ENCODE measurements around the gene EPHA3.

EPHA3 gene

DNA sequence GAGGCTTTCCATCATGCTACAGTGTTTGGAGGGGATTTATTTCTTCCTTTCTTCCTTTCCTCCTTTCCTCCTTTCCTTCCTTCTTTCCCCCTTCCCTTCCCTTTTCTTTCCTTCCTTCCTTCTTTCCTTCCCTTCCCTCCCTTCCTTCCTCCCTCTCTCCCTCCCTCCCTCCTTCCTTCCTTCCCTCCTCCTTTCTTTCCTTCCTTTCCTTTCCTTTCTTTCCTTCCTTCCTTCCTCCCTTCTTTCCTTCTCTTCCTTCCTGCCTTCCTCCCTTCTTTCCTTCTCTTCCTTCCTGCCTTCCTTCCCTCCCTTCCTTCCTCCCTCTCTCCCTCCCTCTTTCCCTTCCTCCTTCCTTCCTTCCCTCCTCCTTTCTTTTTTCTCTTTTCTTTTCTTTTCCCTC lies 127.2 kb downstream of the EPHA3 start:
- no peak for DNase-seq

GRCh38 chr3:89238846-89239245 lies 131.4 kb downstream of the EPHA3 start:
- no peak for DNase-seq

DNA sequence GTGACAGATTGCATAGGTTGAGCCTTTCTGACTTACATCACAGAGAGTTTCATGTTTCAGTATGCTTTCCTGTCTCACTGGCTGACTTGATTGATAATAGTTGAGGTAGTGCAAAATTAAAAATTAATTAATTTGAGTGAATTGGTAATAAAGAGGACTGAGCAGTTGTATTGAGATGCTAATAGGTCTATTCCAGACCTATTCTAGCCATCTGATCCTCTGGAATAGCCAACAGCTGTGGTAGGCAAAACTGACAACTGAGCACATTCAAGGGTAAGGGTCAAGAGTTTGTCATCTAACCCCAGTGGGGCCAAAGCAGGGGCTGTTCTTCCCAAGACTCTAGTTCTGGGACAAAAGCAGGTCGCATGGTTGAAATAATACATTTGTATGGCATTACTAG lies 132.4 kb downstream of the EPHA3 start:
- DNase-seq = no peak

DNA sequence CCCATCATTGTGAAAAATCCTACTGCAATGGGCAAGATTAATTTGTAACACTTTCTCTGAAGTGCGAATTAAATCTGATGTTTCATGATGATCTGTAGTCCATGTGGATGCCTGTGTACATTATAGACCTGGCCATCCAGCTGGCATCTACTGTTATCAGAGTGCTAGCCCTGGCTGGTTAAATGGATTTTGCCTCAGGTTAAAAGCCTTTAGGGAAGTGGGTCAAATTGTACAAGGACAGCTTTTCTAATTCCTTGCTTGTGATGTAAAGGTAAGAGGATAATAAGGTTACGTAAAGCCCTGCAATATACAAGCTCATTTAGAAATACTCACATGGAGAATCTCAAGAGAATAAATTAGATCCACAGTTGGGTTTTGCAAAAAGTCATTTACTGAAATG lies 138.2 kb downstream of the EPHA3 start:
- no peak for DNase-seq

GRCh38 chr3:89246326-89246725 lies 138.9 kb downstream of the EPHA3 start:
- no peak for DNase-seq

DNA sequence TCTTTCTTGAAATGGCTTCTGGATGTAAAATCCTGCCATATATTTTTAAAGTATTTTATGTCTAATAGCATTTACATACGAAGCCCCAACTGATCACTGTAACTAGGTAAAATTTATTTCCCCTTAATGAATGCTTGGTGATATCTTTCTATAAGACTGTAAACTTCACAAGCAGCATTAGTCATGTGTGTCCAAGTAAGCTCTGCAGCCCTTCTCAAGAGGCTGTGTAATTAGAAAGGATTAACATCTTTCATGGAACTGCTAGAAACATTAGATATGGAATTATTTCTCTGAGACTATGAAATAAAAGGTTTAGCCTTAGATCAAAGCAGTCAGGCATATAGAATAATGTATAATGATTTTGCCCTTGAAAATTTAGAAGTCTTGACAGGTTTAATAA lies 143.3 kb downstream of the EPHA3 start:
- DNase-seq = no peak

GRCh38 chr3:89252016-89252415 lies 144.6 kb downstream of the EPHA3 start:
- DNase-seq = no peak

DNA sequence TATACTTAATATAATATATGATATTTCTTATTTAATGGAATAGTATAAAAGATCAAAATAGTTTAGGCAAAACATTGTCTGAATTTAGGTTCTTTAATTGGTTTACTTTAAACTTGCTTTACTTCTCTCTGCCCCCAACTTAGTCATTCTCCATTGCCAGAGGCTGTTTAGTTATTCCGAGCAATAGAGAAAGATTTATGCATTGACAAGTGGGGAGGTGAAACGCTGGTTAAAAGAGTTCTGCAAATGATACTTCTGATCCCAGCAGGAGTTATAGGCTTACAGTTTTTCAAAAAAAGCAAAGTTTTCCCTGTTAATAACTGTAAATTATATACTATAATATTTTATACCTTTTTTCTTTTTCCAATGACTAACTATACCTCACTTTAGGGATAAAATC lies 145.4 kb downstream of the EPHA3 start:
- no peak for DNase-seq

DNA sequence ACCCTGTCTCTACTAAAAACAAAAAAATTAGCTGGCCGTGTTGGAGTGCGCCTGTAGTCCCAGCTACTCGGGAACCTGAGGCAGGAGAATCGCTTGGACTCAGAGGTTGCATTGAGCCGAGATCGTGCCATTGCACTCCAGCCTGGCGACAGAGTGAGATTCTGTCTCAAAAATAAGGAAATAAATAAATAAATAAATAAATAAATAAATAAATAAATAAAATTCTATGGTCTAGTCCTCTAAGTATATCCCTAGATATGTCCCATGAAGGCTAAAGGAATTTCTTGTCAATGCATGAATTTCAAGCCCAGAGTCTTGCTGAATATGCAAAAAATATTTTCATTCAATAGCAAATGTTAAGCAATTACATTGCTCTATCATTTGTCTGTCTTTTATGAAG lies 149.0 kb downstream of the EPHA3 start:
- no peak for DNase-seq

GRCh38 chr3:89256882-89257281 lies 149.5 kb downstream of the EPHA3 start:
- DNase-seq = no peak

- DNase-seq = no peak
Observed at GRCh38 chr3:89260721-89261120, 153.3 kb downstream of the EPHA3 start.

- DNase-seq = no peak
Observed at GRCh38 chr3:89261673-89262072, 154.3 kb downstream of the EPHA3 start.

- no peak for DNase-seq
Observed at GRCh38 chr3:89262309-89262929, 155.0 kb downstream of the EPHA3 start.

DNA sequence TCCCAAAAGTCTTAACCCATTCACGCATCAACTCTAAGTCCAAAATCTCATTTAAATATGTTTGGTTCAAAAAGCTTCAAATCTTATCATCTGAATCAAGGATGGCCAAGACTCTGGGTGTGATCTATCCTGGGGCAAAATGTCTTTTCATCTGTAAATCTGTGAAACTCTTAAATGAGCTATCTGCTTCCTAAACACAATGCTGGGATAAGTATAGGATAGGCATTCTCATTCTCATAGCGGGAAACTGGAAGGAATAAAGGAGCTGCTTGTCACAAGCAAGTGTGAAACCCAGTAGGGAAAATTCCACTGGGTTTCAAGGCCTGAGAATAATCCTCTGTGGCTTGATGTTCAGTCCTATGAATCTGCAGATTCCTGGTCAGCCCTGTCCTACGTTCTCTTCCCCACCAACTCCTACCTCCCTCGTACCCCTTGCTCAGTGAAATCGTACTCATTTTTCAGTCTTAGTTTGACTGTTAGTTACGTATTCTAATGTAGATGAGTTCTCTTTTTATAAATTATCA lies 156.7 kb downstream of the EPHA3 start:
- DNase-seq = no peak

GRCh38 chr3:89266074-89266473 lies 158.7 kb downstream of the EPHA3 start:
- DNase-seq = no peak

DNA sequence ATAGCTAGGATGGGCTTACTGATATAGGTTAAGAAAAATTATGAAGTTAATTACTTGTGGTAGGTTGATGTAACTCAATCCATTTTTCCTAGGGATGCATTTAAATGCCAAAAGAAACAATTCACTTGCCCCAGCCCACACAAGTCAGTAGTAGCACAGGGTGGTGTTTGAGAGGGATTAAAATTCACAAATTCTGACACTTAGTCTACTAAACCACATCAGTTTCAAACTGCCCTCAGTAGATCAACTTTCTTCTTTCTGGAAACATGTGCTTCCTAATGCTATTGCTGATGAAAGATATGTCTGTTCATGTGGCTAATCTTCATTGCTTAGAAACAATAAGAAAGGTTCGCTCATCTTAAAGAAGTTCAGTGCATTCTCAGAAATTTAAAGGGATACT lies 160.6 kb downstream of the EPHA3 start:
- DNase-seq = no peak

- DNase-seq = no peak
Observed at GRCh38 chr3:89270201-89270600, 162.8 kb downstream of the EPHA3 start.

DNA sequence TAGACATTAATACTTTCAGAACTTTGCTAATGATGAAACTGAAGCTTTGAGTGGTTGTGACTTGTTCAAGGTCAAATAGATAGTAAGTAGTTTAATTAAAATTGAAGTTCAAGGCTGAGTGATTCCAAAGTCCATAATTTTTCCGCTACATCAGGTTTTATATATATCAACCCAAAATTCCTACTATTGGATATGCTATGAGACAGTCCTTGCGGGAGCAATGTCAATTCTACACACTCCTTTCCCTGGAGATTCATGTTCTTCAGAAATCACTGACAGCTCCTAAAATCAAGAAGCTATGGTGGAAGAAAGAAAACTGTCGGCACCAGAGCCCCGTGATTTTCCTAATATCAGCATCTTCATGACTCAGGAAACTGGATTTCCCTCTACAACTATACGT lies 167.6 kb downstream of the EPHA3 start:
- no peak for DNase-seq

GRCh38 chr3:89276116-89276515 lies 168.7 kb downstream of the EPHA3 start:
- no peak for DNase-seq

GRCh38 chr3:89278302-89279025 lies 171.0 kb downstream of the EPHA3 start:
- no peak for DNase-seq

DNA sequence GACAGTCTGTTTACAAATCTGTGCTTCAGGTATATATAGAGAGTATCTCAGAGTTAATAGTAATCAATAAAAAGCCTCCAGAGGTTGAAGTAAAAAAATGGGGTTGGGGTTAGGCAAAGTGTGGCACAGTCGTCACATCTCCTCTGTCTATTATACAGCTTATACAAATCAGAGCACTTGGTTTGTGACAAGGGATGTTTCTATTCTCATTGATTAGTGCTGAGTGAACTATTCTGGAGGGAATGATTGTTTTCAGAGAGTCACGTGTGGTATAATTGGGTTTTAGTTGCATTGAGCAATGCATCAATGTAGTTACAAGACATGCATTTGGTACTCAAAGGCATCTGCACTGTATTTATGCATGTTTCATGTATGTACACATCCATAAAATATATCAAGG lies 172.9 kb downstream of the EPHA3 start:
- no peak for DNase-seq

DNA sequence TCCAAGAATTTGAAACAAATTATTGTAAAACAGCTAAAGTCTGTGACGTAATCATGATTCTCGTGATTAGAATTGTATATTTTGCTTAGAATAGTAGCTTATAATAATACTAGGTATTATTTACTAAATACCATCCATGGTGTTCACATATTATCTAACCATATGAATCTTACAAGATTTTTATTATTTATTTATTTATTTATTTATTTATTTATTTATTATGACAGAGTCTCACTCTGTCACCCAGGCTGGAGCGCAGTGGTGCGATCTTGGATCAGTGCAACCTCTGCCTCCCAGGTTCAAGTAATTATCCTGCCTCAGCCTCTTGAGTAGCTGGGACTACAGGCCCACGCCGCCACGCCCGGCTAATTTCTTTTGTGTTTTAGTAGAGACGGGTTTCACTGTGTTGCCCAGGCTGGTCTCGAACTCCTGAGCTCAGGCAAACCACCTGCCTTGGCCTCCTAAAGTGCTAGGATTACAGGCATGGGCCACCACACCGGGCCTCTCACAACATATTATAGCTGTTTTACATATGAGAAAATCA lies 173.5 kb downstream of the EPHA3 start:
- DNase-seq = no peak

DNA sequence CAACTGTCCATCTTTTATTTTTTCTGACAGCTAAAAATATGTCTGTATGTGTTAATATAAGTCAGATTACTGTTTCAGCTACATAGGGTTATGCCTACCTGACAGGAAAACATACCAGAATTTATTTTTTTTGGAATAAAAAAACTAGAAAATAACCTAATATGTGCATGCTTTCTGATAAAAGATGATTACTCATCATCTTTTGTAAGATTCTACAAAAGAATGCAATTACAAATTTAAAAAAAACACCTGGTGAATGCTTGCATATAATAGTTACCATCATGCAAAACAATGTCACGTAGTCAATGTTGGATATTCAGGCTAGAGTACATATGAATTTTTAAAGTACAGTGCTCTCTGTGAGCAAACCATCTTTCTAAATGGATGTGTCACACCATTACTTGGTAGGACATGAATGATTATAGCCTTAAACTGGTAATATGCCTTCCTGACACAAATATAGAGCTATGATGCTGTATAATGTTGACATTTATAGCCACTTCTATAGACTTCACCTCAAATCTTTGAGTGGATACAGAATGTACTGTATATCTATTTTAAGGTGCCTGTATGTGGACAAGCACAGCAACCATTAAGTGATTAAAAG lies 180.6 kb downstream of the EPHA3 start:
- no peak for DNase-seq

- no peak for DNase-seq
Observed at GRCh38 chr3:89289574-89290190, 182.3 kb downstream of the EPHA3 start.

Data from NCI-H2081 (cell line).